Stomach (tissue), 4 donors: ENCODE measurements around the gene STK11IP.

Experiments
- CTCF ChIP-seq, 7 experiments: fragments of 450-650 bp in 4 of 7; fragments of 200-600 bp in 3 of 7; sonication (generic) in 3 of 7; IDR thresholded peaks; one replicate each; pipeline ENCODE4 v1.5.1; 2016 to 2019; ENCODE audit warnings: antibody characterized with exemption in 7 of 7, control low read depth in 2 of 7, mild to moderate bottlenecking in 1 of 7
- EP300 ChIP-seq: sonication (generic); formaldehyde crosslinking; IDR thresholded peaks from one replicate; pipeline ENCODE4 v1.6.1; 2017; ENCODE audit warnings: antibody characterized with exemption
- POLR2A ChIP-seq, 4 donors: fragments of 450-650 bp; IDR thresholded peaks; one replicate each; pipeline ENCODE4 v1.6.1; 2016; ENCODE audit warnings: antibody characterized with exemption in 4 of 4, control low read depth in 2 of 4, mild to moderate bottlenecking in 1 of 4, moderate library complexity in 1 of 4
- POLR2AphosphoS5 ChIP-seq, 3 donors: sonication (generic); formaldehyde crosslinking; IDR thresholded peaks; one replicate each; pipeline ENCODE4 v1.6.1; 2016; ENCODE audit warnings: antibody characterized with exemption in 3 of 3

GRCh38 chr2:219648176-219648575 is 50.5 kb downstream of the STK11IP start:
- TF ChIP-seq CTCF (IDR thresholded peaks at IDR 0.05) (no peak), POLR2A (IDR thresholded peaks at IDR 0.05) (no peak), EP300 (no peak), POLR2AphosphoS5 (IDR thresholded peaks at IDR 0.05) (no peak)
